GM23338 (cell line): ENCODE results near the gene PPP1R3E.

Source experiments
- CREB1 ChIP-seq: fragments of 250-450 bp; sonication (Bioruptor Pico); IDR thresholded peaks from 2 replicates; pipeline ENCODE4 v1.5.0; 2020; ENCODE audit warnings: low read depth, mild to moderate bottlenecking, moderate library complexity
- CTCF ChIP-seq, 2 experiments: fragments of 200-600 bp in 1 of 2; sonication (generic) in 1 of 2; conservative IDR thresholded peaks; 2 replicates each; pipeline versions ENCODE4 v1.5.1 to v1.6.1; 2016 to 2017; ENCODE audit warnings: antibody characterized with exemption in 2 of 2, low read depth in 2 of 2, mild to moderate bottlenecking in 2 of 2, moderate library complexity in 1 of 2
- ETS1 ChIP-seq: IDR thresholded peaks from 2 replicates; pipeline ENCODE4 v1.6.1; 2016; ENCODE audit warnings: antibody characterized with exemption
- EZH2 ChIP-seq: fragments of 200-600 bp; sonication (generic); IDR thresholded peaks from one replicate; pipeline ENCODE4 v1.8.0; 2017; ENCODE audit warnings: antibody characterized with exemption, mild to moderate bottlenecking, low read depth; ENCODE audit not compliant: unreplicated experiment
- EZH2phosphoT487 ChIP-seq: fragments of 200-600 bp; sonication (generic); IDR thresholded peaks from one replicate; pipeline ENCODE4 v1.8.1; 2018; ENCODE audit warnings: antibody characterized with exemption; ENCODE audit not compliant: unreplicated experiment
- JUNB ChIP-seq: IDR thresholded peaks from one replicate; pipeline ENCODE4 v1.6.1; 2016; ENCODE audit warnings: antibody characterized with exemption; ENCODE audit not compliant: unreplicated experiment
- NANOG ChIP-seq: IDR thresholded peaks from 2 replicates; pipeline ENCODE4 v1.6.1; 2016; ENCODE audit warnings: antibody characterized with exemption, borderline replicate concordance
- POLR2AphosphoS5 ChIP-seq: IDR thresholded peaks from 2 replicates; pipeline ENCODE4 v1.6.1; 2016; ENCODE audit warnings: antibody characterized with exemption, low read depth
- REST ChIP-seq: IDR thresholded peaks from one replicate; pipeline ENCODE4 v1.6.1; 2018; ENCODE audit warnings: antibody characterized with exemption; ENCODE audit not compliant: unreplicated experiment
- ZNF331 ChIP-seq: fragments of 250-450 bp; sonication (Bioruptor Pico); IDR thresholded peaks from 2 replicates; pipeline ENCODE4 v1.5.0; 2020; ENCODE audit warnings: low read depth, mild to moderate bottlenecking, moderate library complexity

- no peak for TF ChIP-seq EZH2
- TF ChIP-seq CTCF (conservative IDR thresholded peaks at IDR 0.05; ENCODE audit: low read depth in 2 of 2), result peak; percentile 24 to 34
- no peak for TF ChIP-seq NANOG
- no peak for TF ChIP-seq POLR2AphosphoS5
- TF ChIP-seq EZH2phosphoT487, result no peak
- TF ChIP-seq CREB1 (CRISPR knock-in tag), result no peak
- TF ChIP-seq ETS1, result no peak
- TF ChIP-seq REST, result no peak
- no peak for TF ChIP-seq JUNB
- no peak for TF ChIP-seq ZNF331 (CRISPR knock-in tag)
Measured at GRCh38 chr14:23345987-23346692, 43.5 kb upstream of the PPP1R3E start.
